H1 (cell line): ENCODE data around the gene ZBTB9. TPM values are rescaled to one million over a fixed set of nuclear protein-coding genes. Genes with fewer than 3 reads are reported as not detected.
"Not testable (repeated sequence)": the region's sequence is repeated elsewhere in the genome, so short reads cannot be mapped to it uniquely, and the experiment has no call there.

ENCODE experiments used
- CTCF ChIA-PET: fragments of 300-600 bp; sonication (Branson Sonifier 250); formaldehyde crosslinking; loops from one replicate; lab custom pipeline; 2021; ENCODE audit not compliant: partially characterized antibody; lab: Charles Lee
- POLR2A ChIA-PET: fragments of 300-600 bp; sonication (Branson Sonifier 250); formaldehyde crosslinking; loops from one replicate; lab custom pipeline; 2021; ENCODE audit warnings: inconsistent platforms; ENCODE audit not compliant: partially characterized antibody; lab: Charles Lee
- DNase-seq, 2 experiments: peaks; one replicate each; pipeline versions ENCODE4 v3.0.0 to v3.0.0-alpha.2; 2010 to 2022; ENCODE audit warnings: low spot score in 2 of 2, low read depth in 1 of 2, mixed read lengths in 1 of 2
- FAIRE-seq: peaks from 2 replicates; lab custom pipeline; 2011; peaks lifted over from hg19 to GRCh38; lab: Jason Lieb, UNC
- H2AFZ ChIP-seq: 2 replicates; pipeline ENCODE4 v1.8.1; 2012; ENCODE audit warnings: low read length, inconsistent platforms
- H2AK5ac ChIP-seq: 2 replicates; pipeline ENCODE4 v1.6.1; 2013; ENCODE audit warnings: low read depth, low read length
- H2BK120ac ChIP-seq: replicated peaks from 2 replicates; pipeline ENCODE3; 2013; ENCODE audit warnings: low read depth, low read length, inconsistent platforms
- H2BK12ac ChIP-seq: 2 replicates; pipeline ENCODE4 v1.6.1; 2013; ENCODE audit warnings: low read depth, low read length
- H2BK15ac ChIP-seq: 2 replicates; pipeline ENCODE4 v1.6.1; 2013; ENCODE audit warnings: low read length
- H2BK20ac ChIP-seq: 2 replicates; pipeline ENCODE4 v1.6.1; 2013; ENCODE audit warnings: low read length
- H2BK5ac ChIP-seq: 2 replicates; pipeline ENCODE4 v1.6.1; 2013; ENCODE audit warnings: low read depth, low read length
- H3K14ac ChIP-seq: 2 replicates; pipeline ENCODE4 v1.6.1; 2013; ENCODE audit warnings: inconsistent platforms; ENCODE audit not compliant: insufficient read length
- H3K18ac ChIP-seq: 2 replicates; pipeline ENCODE4 v1.6.1; 2013; ENCODE audit warnings: low read length; ENCODE audit errors: extremely low read depth
- H3K23ac ChIP-seq: 2 replicates; pipeline ENCODE4 v1.6.1; 2013; ENCODE audit warnings: inconsistent platforms; ENCODE audit not compliant: insufficient read length
- H3K23me2 ChIP-seq: 2 replicates; pipeline ENCODE4 v1.6.1; 2013; ENCODE audit warnings: low read depth, low read length
- H3K27ac ChIP-seq: 2 replicates; pipeline ENCODE4 v1.6.1; 2011; ENCODE audit warnings: low read depth, low read length, inconsistent platforms
- H3K27me3 ChIP-seq, 4 experiments: replicated peaks in 1 of 4; 1 replicate in 1 of 4; 2 replicates in 3 of 4; pipeline versions ENCODE4 v1.6.1 to v1.8.1; 2011 to 2013; ENCODE audit warnings: low read length in 3 of 4, mild to moderate bottlenecking in 3 of 4, inconsistent platforms in 2 of 4, mixed read lengths in 2 of 4, moderate library complexity in 1 of 4; ENCODE audit not compliant: control insufficient read depth in 3 of 4, insufficient read depth in 3 of 4; ENCODE audit errors: extremely low read depth in 1 of 4
- H3K36me3 ChIP-seq, 4 experiments: 2 replicates each; pipeline versions ENCODE4 v1.6.1 to v1.8.1; 2011 to 2013; ENCODE audit warnings: mild to moderate bottlenecking in 4 of 4, low read length in 3 of 4, moderate library complexity in 2 of 4, control low read depth in 1 of 4, inconsistent platforms in 1 of 4; ENCODE audit not compliant: insufficient read depth in 4 of 4, control insufficient read depth in 2 of 4
- H3K4ac ChIP-seq: replicated peaks from 2 replicates; pipeline ENCODE3; 2013; ENCODE audit warnings: low read length, low read depth, mixed read lengths, inconsistent platforms; ENCODE audit not compliant: insufficient read length
- H3K4me1 ChIP-seq, 4 experiments: replicated peaks in 1 of 4; 1 replicate in 1 of 4; 2 replicates in 3 of 4; pipeline versions ENCODE4 v1.6.1 to v1.8.1; 2011 to 2013; ENCODE audit warnings: low read length in 3 of 4, inconsistent platforms in 2 of 4, mixed read lengths in 1 of 4; ENCODE audit not compliant: insufficient read depth in 4 of 4, control insufficient read depth in 3 of 4
- H3K4me2 ChIP-seq, 2 experiments: 2 replicates each; pipeline versions ENCODE4 v1.6.1 to v1.8.1; 2011 to 2013; ENCODE audit warnings: low read depth in 2 of 2, low read length in 2 of 2, control low read depth in 1 of 2, inconsistent platforms in 1 of 2, mild to moderate bottlenecking in 1 of 2; ENCODE audit not compliant: insufficient read depth in 1 of 2
- H3K4me3 ChIP-seq, 4 experiments: fragments of 200-600, 300-600 bp in 1 of 4; sonication (generic), shearing (Covaris generic), sonication (Bioruptor Twin) in 1 of 4; 2 replicates each; pipeline versions ENCODE4 v1.5.1 to v1.8.1; 2011 to 2016; ENCODE audit warnings: low read length in 4 of 4, low read depth in 3 of 4, control low read depth in 2 of 4, inconsistent platforms in 2 of 4, mild to moderate bottlenecking in 2 of 4, mixed read lengths in 1 of 4, moderate library complexity in 1 of 4; ENCODE audit not compliant: insufficient read depth in 2 of 4; ENCODE audit errors: extremely low read depth in 1 of 4
- H3K56ac ChIP-seq: replicated peaks from 2 replicates; pipeline ENCODE3; 2013; ENCODE audit warnings: low read depth, mild to moderate bottlenecking, mixed read lengths, low read length, inconsistent platforms; ENCODE audit not compliant: insufficient read length
- H3K79me1 ChIP-seq: 2 replicates; pipeline ENCODE4 v1.6.1; 2013; ENCODE audit warnings: low read depth, low read length, control low read depth
- H3K79me2 ChIP-seq, 2 experiments: 2 replicates each; pipeline versions ENCODE4 v1.6.1 to v1.8.1; 2012 to 2013; ENCODE audit warnings: low read length in 2 of 2, mild to moderate bottlenecking in 2 of 2, inconsistent platforms in 1 of 2; ENCODE audit not compliant: insufficient read depth in 2 of 2, control insufficient read depth in 1 of 2
- H3K9ac ChIP-seq, 4 experiments: replicated peaks in 1 of 4; 1 replicate in 1 of 4; 2 replicates in 3 of 4; pipeline versions ENCODE4 v1.6.1 to v1.8.1; 2011 to 2013; ENCODE audit warnings: low read depth in 3 of 4, low read length in 3 of 4, control low read depth in 2 of 4, mild to moderate bottlenecking in 2 of 4, moderate library complexity in 2 of 4, inconsistent platforms in 1 of 4; ENCODE audit errors: extremely low read depth in 1 of 4
- H3K9me3 ChIP-seq, 2 experiments: 2 replicates each; pipeline versions ENCODE4 v1.6.1 to v1.8.1; 2012 to 2013; ENCODE audit warnings: mild to moderate bottlenecking in 2 of 2, moderate library complexity in 2 of 2, control low read depth in 1 of 2, inconsistent platforms in 1 of 2, low read depth in 1 of 2, low read length in 1 of 2, mixed read lengths in 1 of 2; ENCODE audit not compliant: insufficient read depth in 2 of 2
- H4K20me1 ChIP-seq, 2 experiments: replicated peaks in 1 of 2; 2 replicates each; pipeline versions ENCODE3 to v1.8.1; 2011 to 2013; ENCODE audit warnings: inconsistent platforms in 2 of 2, low read length in 2 of 2, mild to moderate bottlenecking in 1 of 2; ENCODE audit not compliant: insufficient read depth in 2 of 2, control insufficient read depth in 1 of 2
- H4K5ac ChIP-seq: 2 replicates; pipeline ENCODE4 v1.6.1; 2013; ENCODE audit warnings: low read length, low read depth, mixed read lengths, inconsistent platforms; ENCODE audit not compliant: insufficient read length
- H4K8ac ChIP-seq: 2 replicates; pipeline ENCODE4 v1.8.0; 2013; ENCODE audit warnings: mild to moderate bottlenecking, moderate library complexity, low read length, inconsistent platforms; ENCODE audit not compliant: insufficient read depth; ENCODE audit errors: extremely low read depth
- H4K91ac ChIP-seq: replicated peaks from 2 replicates; pipeline ENCODE3; 2013; ENCODE audit warnings: low read length, mixed read lengths, inconsistent platforms; ENCODE audit not compliant: insufficient read length
- WGBS, 2 experiments: shearing (Covaris generic) in 1 of 2; methylation state at CpG; one replicate each; pipeline versions ENCODE4 v1.1.6 to v1.1.7; 2013 to 2015; ENCODE audit warnings: low lambda C conversion rate in 2 of 2, mixed read lengths in 2 of 2, inconsistent platforms in 1 of 2, low coverage in 1 of 2, missing lambda C conversion rate in 1 of 2; ENCODE audit not compliant: insufficient replicate concordance in 2 of 2, insufficient coverage in 1 of 2, insufficient read length in 1 of 2; ENCODE audit errors: extremely low coverage in 1 of 2, missing lambda C conversion rate in 1 of 2; 5-methylcytosine and 5-hydroxymethylcytosine counted together
- polyA plus RNA-seq, 7 experiments: library from polyadenylated mRNA; depleted of rRNA in 3 of 7; stranded (reverse) in 5 of 7; unstranded in 2 of 7; fragments of >200 nt in 5 of 7; fragments of 200-250 nt in 2 of 7; gene quantifications; 1 replicate in 5 of 7; 2 replicates in 1 of 7; 4 replicates in 1 of 7; pipeline versions ENCODE4 v1.2.1 to v1.2.3, GENCODE V29; 2011 to 2013; ENCODE audit warnings: missing spikeins in 2 of 7, mixed read lengths in 2 of 7
- total RNA-seq: library from RNA; stranded (reverse); fragmentation: NEBNext Ultra II Directional; extraction: Animal tissue kit (Norgen Biotek cat#: 25700); gene quantifications from 2 replicates; pipeline ENCODE4 v1.2.1, GENCODE V29; 2021

Gene ZBTB9
- total and polyA plus RNA-seq, 2 of the 8 experiments (the other 6 are each of a cell fraction or from before 2014, with no cell fraction given), result 16.9 to 20.2 TPM

DNA sequence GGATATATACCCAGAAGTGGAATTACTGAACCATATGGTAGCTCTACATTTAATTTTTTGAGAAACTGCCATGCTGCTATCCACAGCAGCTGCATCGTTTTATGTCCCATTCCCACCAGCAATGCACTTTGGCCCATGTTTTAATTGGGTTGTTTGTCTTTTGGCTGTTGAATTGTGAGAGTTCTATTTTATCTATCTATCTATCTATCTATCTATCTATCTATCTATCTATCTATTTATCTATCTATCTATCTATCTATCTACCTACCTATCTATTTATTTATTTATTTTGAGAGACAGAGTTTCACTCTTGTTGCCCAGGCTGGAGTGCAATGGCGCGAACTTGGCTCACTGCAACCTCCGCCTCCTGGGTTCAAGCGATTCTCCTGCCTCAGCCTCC is 28.2 kb downstream of the ZBTB9 start:
- FAIRE-seq, CTCF ChIA-PET, H3K14ac ChIP-seq, H3K4ac ChIP-seq, H3K9me3 ChIP-seq, H2BK12ac ChIP-seq, H2BK20ac ChIP-seq, H3K27me3 ChIP-seq, H4K5ac ChIP-seq, H3K27ac ChIP-seq, H3K23ac ChIP-seq, H4K20me1 ChIP-seq, H4K8ac ChIP-seq, H3K9ac ChIP-seq, POLR2A ChIA-PET, DNase-seq, H3K4me3 ChIP-seq, H3K56ac ChIP-seq, H3K79me1 ChIP-seq, H3K79me2 ChIP-seq, H2AK5ac ChIP-seq, H2BK15ac ChIP-seq, H2BK5ac ChIP-seq, H3K36me3 ChIP-seq, H4K91ac ChIP-seq, H2AFZ ChIP-seq, H3K4me1 ChIP-seq, H3K18ac ChIP-seq, H2BK120ac ChIP-seq, H3K4me2 ChIP-seq, H3K23me2 ChIP-seq: not testable (repeated sequence)
- WGBS, 2 experiments, result 91% methylated on average over 5 of the region's 5 CpGs; no CpG with 5 or more reads in 1 of the 2 experiments
